Peyer's patch (tissue), 4 donors: ENCODE data around the gene TSPAN8. TPM values are rescaled to one million over a fixed set of nuclear protein-coding genes. Genes with fewer than 3 reads are reported as not detected.
"Not testable (repeated sequence)": the region's sequence is repeated elsewhere in the genome, so short reads cannot be mapped to it uniquely, and the experiment has no call there.

Source experiments
- DNase-seq, 3 donors: peaks; one replicate each; pipeline ENCODE4 v3.0.0-alpha.2; 2017 to 2019
- H3K27ac ChIP-seq, 4 donors: fragments of 200-600 bp; sonication (generic); one replicate each; pipeline ENCODE4 v1.5.1; 2016 to 2019
- H3K27me3 ChIP-seq, 2 donors: fragments of 200-600 bp; sonication (generic); one replicate each; pipeline ENCODE4 v1.5.1; 2019
- H3K36me3 ChIP-seq, 3 donors: fragments of 200-600 bp; sonication (generic); one replicate each; pipeline ENCODE4 v1.5.1; 2016 to 2019
- H3K4me1 ChIP-seq, 4 donors: fragments of 200-600 bp; sonication (generic); one replicate each; pipeline ENCODE4 v1.5.1; 2016 to 2019
- H3K4me3 ChIP-seq, 4 donors: fragments of 200-600 bp; sonication (generic); 1 replicate in 3 of 4; 2 replicates in 1 of 4; pipeline ENCODE4 v1.5.1; 2016 to 2019; ENCODE audit warnings: mild to moderate bottlenecking in 1 of 4
- H3K9me3 ChIP-seq, 4 donors: fragments of 200-600 bp; sonication (generic); one replicate each; pipeline ENCODE4 v1.5.1; 2016 to 2019; ENCODE audit warnings: mild to moderate bottlenecking in 1 of 4
- POLR2A ChIP-seq, 2 donors: fragments of 450-650 bp; IDR thresholded peaks; one replicate each; pipeline ENCODE4 v1.5.1; 2017; ENCODE audit warnings: antibody characterized with exemption in 2 of 2, mild to moderate bottlenecking in 2 of 2, moderate library complexity in 2 of 2
- total RNA-seq, 4 donors: library from RNA; depleted of rRNA; stranded (reverse); fragments of >200 nt; gene quantifications; one replicate each; pipeline ENCODE4 v1.1.0, GENCODE V29; 2016
- TF ChIP-seq, protein P1 (sequence below), 6 experiments: fragments of 450-650 bp in 4 of 6; fragments of 200-600 bp in 2 of 6; sonication (generic) in 1 of 6; IDR thresholded peaks; one replicate each; pipeline ENCODE4 v1.5.1; 2017 to 2019; ENCODE audit warnings: antibody characterized with exemption in 6 of 6, mild to moderate bottlenecking in 3 of 6, moderate library complexity in 1 of 6

Gene TSPAN8
- total RNA-seq, 4 donors from 2014 or later, result 71.0 to 963 (median 558) TPM

DNA sequence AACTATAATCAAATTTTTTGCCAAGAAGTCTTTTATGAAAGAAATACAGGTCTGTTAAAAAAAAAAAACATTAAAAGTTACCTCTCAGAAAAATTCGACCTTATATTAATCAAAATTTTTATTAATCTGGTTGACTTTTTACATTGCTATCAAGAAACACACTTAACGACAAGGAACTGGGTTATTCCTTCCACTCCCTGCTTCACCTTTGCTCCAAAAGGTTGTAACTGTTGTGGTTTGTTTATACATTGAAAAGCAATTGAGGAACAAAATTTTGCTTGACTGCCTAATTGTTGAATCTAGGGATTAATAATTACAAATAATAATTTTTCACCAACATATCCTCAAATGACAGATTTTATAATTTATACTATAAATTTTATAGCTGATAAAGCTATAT is 28.4 kb downstream of the TSPAN8 start:
- Histone ChIP-seq H3K27ac (no peak overlapping the region), H3K4me3 (no peak overlapping the region), H3K4me1 (peaks cover 0 to 7% (median 2%) of the 10 kb centered on the region in 4 donors), H3K9me3 (no peaks in the 10 kb centered on the region), H3K36me3 (peaks cover 0 to 33% (median 0%) of the 10 kb centered on the region in 3 donors), H3K27me3 (no peaks in the 10 kb centered on the region)
- DNase-seq, result no peak
- TF ChIP-seq, protein P1, sequence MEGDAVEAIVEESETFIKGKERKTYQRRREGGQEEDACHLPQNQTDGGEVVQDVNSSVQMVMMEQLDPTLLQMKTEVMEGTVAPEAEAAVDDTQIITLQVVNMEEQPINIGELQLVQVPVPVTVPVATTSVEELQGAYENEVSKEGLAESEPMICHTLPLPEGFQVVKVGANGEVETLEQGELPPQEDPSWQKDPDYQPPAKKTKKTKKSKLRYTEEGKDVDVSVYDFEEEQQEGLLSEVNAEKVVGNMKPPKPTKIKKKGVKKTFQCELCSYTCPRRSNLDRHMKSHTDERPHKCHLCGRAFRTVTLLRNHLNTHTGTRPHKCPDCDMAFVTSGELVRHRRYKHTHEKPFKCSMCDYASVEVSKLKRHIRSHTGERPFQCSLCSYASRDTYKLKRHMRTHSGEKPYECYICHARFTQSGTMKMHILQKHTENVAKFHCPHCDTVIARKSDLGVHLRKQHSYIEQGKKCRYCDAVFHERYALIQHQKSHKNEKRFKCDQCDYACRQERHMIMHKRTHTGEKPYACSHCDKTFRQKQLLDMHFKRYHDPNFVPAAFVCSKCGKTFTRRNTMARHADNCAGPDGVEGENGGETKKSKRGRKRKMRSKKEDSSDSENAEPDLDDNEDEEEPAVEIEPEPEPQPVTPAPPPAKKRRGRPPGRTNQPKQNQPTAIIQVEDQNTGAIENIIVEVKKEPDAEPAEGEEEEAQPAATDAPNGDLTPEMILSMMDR (IDR thresholded peaks at IDR 0.05), result no peak
- no peak for TF ChIP-seq POLR2A (IDR thresholded peaks at IDR 0.05)

DNA sequence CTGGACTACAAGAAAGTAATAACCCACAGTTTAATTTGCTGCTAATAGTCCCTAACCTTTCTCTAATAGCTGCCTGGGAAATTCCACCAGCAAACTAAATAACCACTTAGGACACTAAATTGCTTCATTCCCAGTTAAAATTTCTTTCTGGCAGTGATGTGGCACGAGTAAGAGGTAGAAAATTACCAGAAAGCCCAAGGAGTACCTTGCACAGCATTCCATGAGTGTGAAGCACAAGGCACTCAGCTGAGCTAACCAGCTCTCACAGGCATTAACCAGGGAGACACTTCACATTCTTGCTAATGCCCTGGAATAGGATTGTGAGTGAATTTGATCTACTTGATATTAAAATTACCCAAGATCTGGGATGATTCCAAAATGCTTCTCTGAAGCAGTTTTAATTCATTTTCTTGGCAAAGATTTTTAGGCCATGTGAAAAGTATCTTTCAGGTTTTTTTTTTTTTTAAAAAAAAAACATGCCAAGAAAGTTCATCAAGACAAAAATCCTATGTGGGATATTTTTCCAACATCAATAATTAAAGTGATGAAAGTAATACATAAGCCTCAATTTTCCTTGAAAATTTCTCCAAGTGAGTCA is 29.5 kb downstream of the TSPAN8 start:
- Histone ChIP-seq H3K27ac (no peak overlapping the region), H3K4me3 (no peak overlapping the region), H3K36me3 (peaks cover 0 to 36% (median 0%) of the 10 kb centered on the region in 3 donors), H3K9me3 (no peaks in the 10 kb centered on the region), H3K4me1 (peaks cover 0 to 7% (median 2%) of the 10 kb centered on the region in 4 donors), H3K27me3 (no peaks in the 10 kb centered on the region)
- no peak for DNase-seq
- TF ChIP-seq, protein P1 (IDR thresholded peaks at IDR 0.05), result no peak
- TF ChIP-seq POLR2A (IDR thresholded peaks at IDR 0.05), result no peak

DNA sequence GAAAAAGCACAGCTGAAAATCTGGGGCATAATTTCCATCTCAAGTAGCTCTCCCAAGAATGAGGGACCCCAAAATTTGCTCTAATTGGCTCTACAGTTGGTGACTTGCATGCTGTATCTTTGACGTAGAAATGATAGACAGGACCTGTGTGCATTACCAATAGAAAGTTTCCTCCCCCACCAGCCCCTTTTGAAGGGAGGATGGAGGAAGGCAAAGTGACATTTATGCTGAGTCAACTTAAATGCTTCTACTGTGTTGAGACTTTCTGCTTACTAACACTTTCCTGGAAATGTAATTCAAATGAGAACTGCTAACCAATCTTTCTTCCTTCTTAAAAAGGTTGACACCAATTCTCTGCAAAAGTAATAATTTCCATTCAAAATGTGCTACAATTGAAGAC is 31.9 kb downstream of the TSPAN8 start:
- TF ChIP-seq POLR2A (IDR thresholded peaks at IDR 0.05), result no peak
- TF ChIP-seq, protein P1 (IDR thresholded peaks at IDR 0.05), result no peak
- peaks cover 0 to 5% (median 2%) of the 10 kb centered on the region in 4 donors for H3K4me1 ChIP-seq
- H3K4me3 ChIP-seq, result no peak overlapping the region
- peaks cover 0 to 36% (median 0%) of the 10 kb centered on the region in 3 donors for H3K36me3 ChIP-seq
- no peaks in the 10 kb centered on the region for H3K27me3 ChIP-seq
- no peak for DNase-seq
- H3K27ac ChIP-seq, result no peak overlapping the region
- H3K9me3 ChIP-seq, result no peaks in the 10 kb centered on the region

DNA sequence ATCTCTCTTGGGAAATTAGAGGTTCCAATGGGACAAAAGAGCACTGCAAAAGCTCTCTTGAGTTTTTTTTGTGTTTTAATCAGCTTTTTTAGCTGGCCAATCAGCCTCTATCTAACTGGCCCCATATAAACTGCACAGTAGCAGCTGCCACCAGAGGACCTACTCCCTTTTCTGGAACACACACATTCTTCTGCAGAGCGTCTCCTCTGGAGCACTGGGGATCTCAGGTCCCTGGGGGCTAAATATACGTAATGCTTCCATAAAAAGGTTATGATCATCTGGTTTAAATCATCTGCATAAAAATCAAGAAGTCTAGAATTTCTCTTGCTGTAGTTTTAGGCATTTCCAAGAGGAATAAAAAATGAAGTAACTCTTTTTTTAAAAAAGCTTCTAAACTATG is 32.3 kb downstream of the TSPAN8 start:
- no peak for TF ChIP-seq POLR2A (IDR thresholded peaks at IDR 0.05)
- TF ChIP-seq, protein P1 (IDR thresholded peaks at IDR 0.05), result no peak
- H3K4me1 ChIP-seq, result peaks cover 0 to 4% (median under 1%) of the 10 kb centered on the region in 4 donors
- H3K9me3 ChIP-seq, result no peaks in the 10 kb centered on the region
- H3K36me3 ChIP-seq, result peaks cover 0 to 36% (median 0%) of the 10 kb centered on the region in 3 donors
- DNase-seq, result no peak
- no peaks in the 10 kb centered on the region for H3K27me3 ChIP-seq
- no peak overlapping the region for H3K4me3 ChIP-seq
- H3K27ac ChIP-seq, result no peak overlapping the region

DNA sequence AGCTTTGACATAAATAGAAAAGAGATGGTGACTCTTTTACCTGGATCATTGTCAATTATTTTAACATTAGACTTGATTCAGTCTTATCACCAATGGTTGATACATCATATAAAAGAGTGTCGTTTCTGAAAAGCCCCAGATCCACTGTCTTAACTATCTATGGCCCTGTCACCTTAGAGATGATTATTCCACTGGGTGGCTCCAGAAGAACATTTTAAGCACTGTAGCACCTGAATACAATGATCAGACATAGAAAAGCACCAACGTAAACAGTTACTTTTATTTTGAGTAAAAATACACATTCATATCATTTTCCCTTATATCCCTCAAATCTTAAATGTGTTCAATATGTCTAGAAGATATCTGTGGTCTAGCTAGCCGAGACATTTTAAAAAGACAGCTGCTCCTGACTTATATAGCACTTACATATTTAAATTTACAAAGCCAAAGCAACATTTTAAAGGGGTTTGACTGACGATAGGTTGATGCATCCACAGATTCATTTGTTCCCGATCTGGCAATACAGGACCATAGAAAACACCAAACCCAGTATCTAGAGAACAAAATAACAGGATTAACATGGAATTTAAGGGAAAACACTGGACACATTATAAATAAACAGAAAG is 32.9 kb downstream of the TSPAN8 start:
- no peak for TF ChIP-seq POLR2A (IDR thresholded peaks at IDR 0.05)
- TF ChIP-seq, protein P1 (IDR thresholded peaks at IDR 0.05), result no peak
- H3K4me3 ChIP-seq, result no peak overlapping the region
- no peak for DNase-seq

DNA sequence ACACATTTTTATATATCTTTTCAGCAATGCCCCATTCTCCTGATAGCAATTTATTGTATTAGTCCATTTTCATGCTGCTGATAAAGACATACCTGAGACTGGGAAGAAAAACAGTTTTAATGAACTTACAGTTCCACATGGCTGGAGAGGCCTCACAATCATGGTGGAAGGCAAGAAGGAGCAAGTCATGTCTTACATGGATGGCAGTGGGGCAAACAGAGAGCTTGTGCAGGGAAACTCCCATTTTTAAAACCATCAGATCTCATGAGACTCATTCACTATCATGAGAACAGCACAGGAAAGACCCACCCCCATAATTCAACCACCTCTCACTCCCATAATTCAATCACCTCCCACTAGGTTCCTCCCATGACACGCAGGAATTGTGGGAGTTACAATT is 44.7 kb downstream of the TSPAN8 start:
- not testable (repeated sequence) for H3K4me3 ChIP-seq, H3K27ac ChIP-seq, H3K4me1 ChIP-seq, DNase-seq, H3K9me3 ChIP-seq, H3K36me3 ChIP-seq, H3K27me3 ChIP-seq

More for the DNA sequence above, 32.9 kb downstream of the TSPAN8 start:
- H3K27me3 ChIP-seq, result no peaks in the 10 kb centered on the region
- H3K27ac ChIP-seq, result no peak overlapping the region
- H3K36me3 ChIP-seq, result peaks cover 0 to 36% (median 0%) of the 10 kb centered on the region in 3 donors
- peaks cover 0 to 4% (median 0%) of the 10 kb centered on the region in 4 donors for H3K4me1 ChIP-seq
- H3K9me3 ChIP-seq, result no peaks in the 10 kb centered on the region
